Measurements from ENCODE around the gene AP2M1. TPM values are rescaled to one million over a fixed set of nuclear protein-coding genes. Genes with fewer than 3 reads are reported as not detected.

The AP2M1 gene
- total RNA-seq, 2 experiments from 2014 or later, result 147 to 158 TPM

GRCh38 chr3:184167786-184168185, 6.9 kb upstream of the AP2M1 start:
- no peak overlapping the region for H3K27ac ChIP-seq (ENCODE audit: low read depth, low read length, poor library complexity, severe bottlenecking)
- H3K4me1 ChIP-seq (ENCODE audit: insufficient read depth, low read length, poor library complexity, severe bottlenecking), result no peaks in the 10 kb centered on the region
- no TSS peak for BruUV-seq (replicated peaks)
- no peaks in the 10 kb centered on the region for H3K9me3 ChIP-seq (ENCODE audit: low read length)
- H3K9me2 ChIP-seq (ENCODE audit: insufficient read depth, low read length), result no peaks in the 10 kb centered on the region
- no peaks in the 10 kb centered on the region for H4K20me1 ChIP-seq (ENCODE audit: insufficient read depth, low read length)
- peaks cover 60% of the 10 kb centered on the region for H3K36me3 ChIP-seq (ENCODE audit: insufficient read depth, low read length)
- H3K4me2 ChIP-seq (ENCODE audit: low read length), result no peak overlapping the region
- H3K79me2 ChIP-seq (ENCODE audit: insufficient read depth, low read depth, low read length), result no peaks in the 10 kb centered on the region
- no peak overlapping the region for H2AFZ ChIP-seq (ENCODE audit: low read length)
- no peak overlapping the region for H3K4me3 ChIP-seq (ENCODE audit: low read depth, low read length, poor library complexity, severe bottlenecking)
- DNase-seq (ENCODE audit: low spot score), result no peak
- CTCF ChIA-PET (ENCODE audit: unreplicated experiment), result no interaction called here
- no peak for TF ChIP-seq EZH2phosphoT487 (IDR thresholded peaks at IDR 0.05; ENCODE audit: borderline replicate concordance, low read depth, low read length)
- no peak for TF ChIP-seq CTCF (conservative IDR thresholded peaks at IDR 0.05; ENCODE audit: low read length)
- intact Hi-C loops (cut with micrococcal nuclease; ENCODE audit: unreplicated experiment), result no loop called here
- POLR2A ChIA-PET, result no interaction called here

GRCh38 chr3:184168363-184169120, 6.1 kb upstream of the AP2M1 start:
- peaks cover 60% of the 10 kb centered on the region for H3K36me3 ChIP-seq (ENCODE audit: insufficient read depth, low read length)
- intact Hi-C loops (cut with micrococcal nuclease; ENCODE audit: unreplicated experiment), result no loop called here
- no peaks in the 10 kb centered on the region for H4K20me1 ChIP-seq (ENCODE audit: insufficient read depth, low read length)
- no peak overlapping the region for H3K4me3 ChIP-seq (ENCODE audit: low read depth, low read length, poor library complexity, severe bottlenecking)
- H3K9me2 ChIP-seq (ENCODE audit: insufficient read depth, low read length), result no peaks in the 10 kb centered on the region
- no peak overlapping the region for H3K27ac ChIP-seq (ENCODE audit: low read depth, low read length, poor library complexity, severe bottlenecking)
- no peak overlapping the region for H2AFZ ChIP-seq (ENCODE audit: low read length)
- no peaks in the 10 kb centered on the region for H3K9me3 ChIP-seq (ENCODE audit: low read length)
- BruUV-seq (replicated peaks), result no TSS peak
- no peak overlapping the region for H3K4me2 ChIP-seq (ENCODE audit: low read length)
- ChIA-PET POLR2A (no interaction called here), CTCF (ENCODE audit: unreplicated experiment) (no interaction called here)
- no peak for DNase-seq (ENCODE audit: low spot score)
- no peaks in the 10 kb centered on the region for H3K79me2 ChIP-seq (ENCODE audit: insufficient read depth, low read depth, low read length)
- no peaks in the 10 kb centered on the region for H3K4me1 ChIP-seq (ENCODE audit: insufficient read depth, low read length, poor library complexity, severe bottlenecking)
- TF ChIP-seq EZH2phosphoT487 (IDR thresholded peaks at IDR 0.05; ENCODE audit: borderline replicate concordance, low read depth, low read length) (no peak), CTCF (conservative IDR thresholded peaks at IDR 0.05; ENCODE audit: low read length) (no peak)
